Measurements from ENCODE around the gene NACC1. TPM values are rescaled to one million over a fixed set of nuclear protein-coding genes. Genes with fewer than 3 reads are reported as not detected.

Gene NACC1
- total RNA-seq, 1 experiment from 2014 or later = 80.9 TPM

DNA sequence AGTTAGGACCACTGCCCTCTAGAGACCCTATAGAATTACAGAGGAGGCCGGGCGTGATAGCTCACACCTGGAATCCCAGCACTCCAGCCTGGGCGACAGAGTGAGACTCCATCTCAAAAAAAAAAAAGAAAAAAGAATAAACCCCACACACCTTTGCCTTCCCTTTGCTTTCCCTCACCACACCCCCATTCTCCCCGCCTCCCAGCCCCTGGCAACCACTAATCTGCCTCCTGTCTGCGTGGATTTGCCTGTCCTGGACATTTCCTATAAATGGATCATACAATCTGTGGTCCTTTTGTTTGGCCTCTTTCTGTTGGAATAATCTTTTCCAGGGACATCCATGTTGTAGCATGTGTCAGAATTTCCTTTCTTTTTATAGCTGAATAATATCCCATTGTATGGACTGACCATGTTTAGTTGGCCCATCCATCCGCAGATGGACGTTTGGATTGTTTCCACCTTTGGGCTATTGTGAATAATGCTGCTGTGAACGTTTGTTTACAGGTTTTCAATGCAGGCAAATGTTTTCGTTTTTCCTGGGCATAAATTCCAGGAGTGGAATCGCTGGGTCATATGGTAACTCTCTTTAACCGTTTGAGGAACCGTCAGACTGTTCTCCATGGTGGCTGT is 15.3 kb downstream of the NACC1 start:
- peaks cover 17% of the 10 kb centered on the region for H3K36me3 Mint-ChIP-seq (ENCODE audit: insufficient read depth, unreplicated experiment)
- H3K27me3 Mint-ChIP-seq (ENCODE audit: unreplicated experiment) = no peaks in the 10 kb centered on the region
- H3K27ac Mint-ChIP-seq (ENCODE audit: unreplicated experiment) = no peak overlapping the region
- DNase-seq = no peak
- H3K4me3 Mint-ChIP-seq (ENCODE audit: low read depth, unreplicated experiment) = no peak overlapping the region
- H3K4me1 Mint-ChIP-seq (ENCODE audit: low read depth, unreplicated experiment) = no peaks in the 10 kb centered on the region
- no peaks in the 10 kb centered on the region for H3K9me3 Mint-ChIP-seq (ENCODE audit: low read depth, unreplicated experiment)
- intact Hi-C loops (cut with micrococcal nuclease; ENCODE audit: unreplicated experiment) = no loop called here
- CTCF ChIA-PET = no interaction called here
- BruUV-seq (replicated peaks) = no TSS peak
- TF ChIP-seq, protein P1, sequence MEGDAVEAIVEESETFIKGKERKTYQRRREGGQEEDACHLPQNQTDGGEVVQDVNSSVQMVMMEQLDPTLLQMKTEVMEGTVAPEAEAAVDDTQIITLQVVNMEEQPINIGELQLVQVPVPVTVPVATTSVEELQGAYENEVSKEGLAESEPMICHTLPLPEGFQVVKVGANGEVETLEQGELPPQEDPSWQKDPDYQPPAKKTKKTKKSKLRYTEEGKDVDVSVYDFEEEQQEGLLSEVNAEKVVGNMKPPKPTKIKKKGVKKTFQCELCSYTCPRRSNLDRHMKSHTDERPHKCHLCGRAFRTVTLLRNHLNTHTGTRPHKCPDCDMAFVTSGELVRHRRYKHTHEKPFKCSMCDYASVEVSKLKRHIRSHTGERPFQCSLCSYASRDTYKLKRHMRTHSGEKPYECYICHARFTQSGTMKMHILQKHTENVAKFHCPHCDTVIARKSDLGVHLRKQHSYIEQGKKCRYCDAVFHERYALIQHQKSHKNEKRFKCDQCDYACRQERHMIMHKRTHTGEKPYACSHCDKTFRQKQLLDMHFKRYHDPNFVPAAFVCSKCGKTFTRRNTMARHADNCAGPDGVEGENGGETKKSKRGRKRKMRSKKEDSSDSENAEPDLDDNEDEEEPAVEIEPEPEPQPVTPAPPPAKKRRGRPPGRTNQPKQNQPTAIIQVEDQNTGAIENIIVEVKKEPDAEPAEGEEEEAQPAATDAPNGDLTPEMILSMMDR (IDR thresholded peaks at IDR 0.05; ENCODE audit: unreplicated experiment) = no peak

DNA sequence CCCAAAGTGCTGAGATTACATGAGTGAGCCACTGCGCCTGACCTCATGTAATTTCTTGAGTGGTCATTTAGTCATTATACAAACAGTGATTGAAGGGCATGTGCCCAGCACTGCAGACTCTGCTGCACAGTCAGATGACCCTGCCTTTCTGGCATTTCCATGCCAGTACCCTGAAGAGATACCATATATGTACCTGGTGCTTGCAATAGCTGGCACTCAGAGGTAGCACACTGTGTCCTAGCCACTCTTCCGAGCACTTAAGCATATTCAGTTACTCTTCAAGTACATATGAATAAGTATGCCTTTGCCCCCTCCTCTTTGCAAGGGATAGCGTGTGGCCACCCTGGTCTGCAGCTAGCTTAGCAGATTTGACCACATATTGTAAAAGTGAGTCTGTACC is 16.6 kb downstream of the NACC1 start:
- Mint-ChIP-seq H3K27me3 (ENCODE audit: unreplicated experiment) (no peaks in the 10 kb centered on the region), H3K4me1 (ENCODE audit: low read depth, unreplicated experiment) (no peaks in the 10 kb centered on the region), H3K36me3 (ENCODE audit: insufficient read depth, unreplicated experiment) (peaks cover 17% of the 10 kb centered on the region), H3K27ac (ENCODE audit: unreplicated experiment) (no peak overlapping the region), H3K4me3 (ENCODE audit: low read depth, unreplicated experiment) (no peak overlapping the region), H3K9me3 (ENCODE audit: low read depth, unreplicated experiment) (no peaks in the 10 kb centered on the region)
- BruUV-seq (replicated peaks) = no TSS peak
- DNase-seq = no peak
- CTCF ChIA-PET = interaction anchor here (0.7 kb wide), 1 partner anchor 167 kb away, joined by 3 read pairs; no protein-coding TSS in a partner anchor
- TF ChIP-seq, protein P1 (IDR thresholded peaks at IDR 0.05; ENCODE audit: unreplicated experiment) = no peak
- intact Hi-C loops (cut with micrococcal nuclease; ENCODE audit: unreplicated experiment) = no loop called here

DNA sequence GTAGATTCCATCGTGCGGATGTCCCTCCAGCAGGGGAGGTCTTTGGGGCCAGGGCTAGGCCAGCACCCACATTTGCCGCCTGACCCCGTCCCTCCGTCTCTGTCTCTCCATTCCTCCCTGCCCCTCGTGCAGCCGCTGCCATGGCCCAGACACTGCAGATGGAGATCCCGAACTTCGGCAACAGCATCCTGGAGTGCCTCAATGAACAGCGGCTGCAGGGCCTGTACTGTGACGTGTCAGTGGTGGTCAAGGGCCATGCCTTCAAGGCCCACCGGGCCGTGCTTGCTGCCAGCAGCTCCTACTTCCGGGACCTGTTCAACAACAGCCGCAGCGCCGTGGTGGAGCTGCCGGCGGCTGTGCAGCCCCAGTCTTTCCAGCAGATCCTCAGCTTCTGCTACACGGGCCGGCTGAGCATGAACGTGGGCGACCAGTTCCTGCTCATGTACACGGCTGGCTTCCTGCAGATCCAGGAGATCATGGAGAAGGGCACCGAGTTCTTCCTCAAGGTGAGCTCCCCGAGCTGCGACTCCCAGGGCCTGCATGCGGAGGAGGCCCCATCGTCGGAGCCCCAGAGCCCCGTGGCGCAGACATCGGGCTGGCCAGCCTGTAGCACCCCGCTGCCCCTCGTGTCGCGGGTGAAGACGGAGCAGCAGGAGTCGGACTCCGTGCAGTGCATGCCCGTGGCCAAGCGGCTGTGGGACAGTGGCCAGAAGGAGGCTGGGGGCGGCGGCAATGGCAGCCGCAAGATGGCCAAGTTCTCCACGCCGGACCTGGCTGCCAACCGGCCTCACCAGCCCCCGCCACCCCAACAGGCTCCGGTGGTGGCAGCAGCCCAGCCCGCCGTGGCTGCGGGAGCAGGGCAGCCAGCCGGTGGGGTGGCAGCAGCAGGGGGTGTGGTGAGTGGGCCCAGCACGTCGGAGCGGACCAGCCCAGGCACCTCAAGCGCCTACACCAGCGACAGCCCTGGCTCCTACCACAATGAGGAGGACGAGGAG is 17.3 kb downstream of the NACC1 start:
- TF ChIP-seq, protein P1 (IDR thresholded peaks at IDR 0.05; ENCODE audit: unreplicated experiment) = no peak
- Mint-ChIP-seq H3K4me3 (ENCODE audit: low read depth, unreplicated experiment) (no peak overlapping the region), H3K9me3 (ENCODE audit: low read depth, unreplicated experiment) (no peaks in the 10 kb centered on the region), H3K36me3 (ENCODE audit: insufficient read depth, unreplicated experiment) (peaks cover 17% of the 10 kb centered on the region), H3K27ac (ENCODE audit: unreplicated experiment) (no peak overlapping the region), H3K4me1 (ENCODE audit: low read depth, unreplicated experiment) (no peaks in the 10 kb centered on the region), H3K27me3 (ENCODE audit: unreplicated experiment) (no peaks in the 10 kb centered on the region)
- intact Hi-C loops (cut with micrococcal nuclease; ENCODE audit: unreplicated experiment) = no loop called here
- DNase-seq = no peak
- BruUV-seq (replicated peaks) = no TSS peak
- CTCF ChIA-PET = interaction anchor here (0.6 kb wide), 1 partner anchor 26 kb away, joined by 3 read pairs; no protein-coding TSS in a partner anchor

DNA sequence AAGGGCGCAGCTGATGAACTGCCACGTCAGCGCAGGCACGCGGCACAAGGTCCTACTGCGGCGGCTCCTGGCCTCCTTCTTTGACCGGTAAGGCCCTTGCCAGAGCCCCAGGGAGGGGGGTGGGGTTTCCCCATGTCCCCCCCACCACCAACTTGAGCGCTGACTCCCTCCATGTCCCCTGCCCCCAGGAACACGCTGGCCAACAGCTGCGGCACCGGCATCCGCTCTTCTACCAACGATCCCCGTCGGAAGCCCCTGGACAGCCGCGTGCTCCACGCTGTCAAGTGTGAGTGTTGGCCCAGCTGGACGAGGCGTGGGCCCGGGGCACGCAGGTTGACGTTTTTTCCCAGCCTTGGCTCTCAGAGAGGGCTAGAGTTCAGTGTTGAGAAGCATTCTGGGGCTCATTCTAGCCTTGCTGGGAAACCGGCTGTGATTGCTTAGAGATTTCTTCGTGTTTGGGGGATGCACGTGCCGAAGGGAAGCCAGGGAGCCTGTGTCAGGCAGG is 19.3 kb downstream of the NACC1 start:
- H3K4me3 Mint-ChIP-seq (ENCODE audit: low read depth, unreplicated experiment) = no peak overlapping the region
- CTCF ChIA-PET = no interaction called here
- no peaks in the 10 kb centered on the region for H3K4me1 Mint-ChIP-seq (ENCODE audit: low read depth, unreplicated experiment)
- intact Hi-C loops (cut with micrococcal nuclease; ENCODE audit: unreplicated experiment) = no loop called here
- DNase-seq = no peak
- no peak overlapping the region for H3K27ac Mint-ChIP-seq (ENCODE audit: unreplicated experiment)
- no TSS peak for BruUV-seq (replicated peaks)
- H3K9me3 Mint-ChIP-seq (ENCODE audit: low read depth, unreplicated experiment) = no peaks in the 10 kb centered on the region
- TF ChIP-seq, protein P1 (IDR thresholded peaks at IDR 0.05; ENCODE audit: unreplicated experiment) = no peak
- H3K27me3 Mint-ChIP-seq (ENCODE audit: unreplicated experiment) = no peaks in the 10 kb centered on the region
- H3K36me3 Mint-ChIP-seq (ENCODE audit: insufficient read depth, unreplicated experiment) = peaks cover 24% of the 10 kb centered on the region

Data from Calu3 (cell line).